ENCODE data around the gene PGPEP1. TPM values are rescaled to one million over a fixed set of nuclear protein-coding genes. Genes with fewer than 3 reads are reported as not detected.
"Not testable (repeated sequence)": the region's sequence is repeated elsewhere in the genome, so short reads cannot be mapped to it uniquely, and the experiment has no call there.

Gene PGPEP1
- total RNA-seq, 2 donors from 2014 or later, result 38.3 to 47.2 TPM

DNA sequence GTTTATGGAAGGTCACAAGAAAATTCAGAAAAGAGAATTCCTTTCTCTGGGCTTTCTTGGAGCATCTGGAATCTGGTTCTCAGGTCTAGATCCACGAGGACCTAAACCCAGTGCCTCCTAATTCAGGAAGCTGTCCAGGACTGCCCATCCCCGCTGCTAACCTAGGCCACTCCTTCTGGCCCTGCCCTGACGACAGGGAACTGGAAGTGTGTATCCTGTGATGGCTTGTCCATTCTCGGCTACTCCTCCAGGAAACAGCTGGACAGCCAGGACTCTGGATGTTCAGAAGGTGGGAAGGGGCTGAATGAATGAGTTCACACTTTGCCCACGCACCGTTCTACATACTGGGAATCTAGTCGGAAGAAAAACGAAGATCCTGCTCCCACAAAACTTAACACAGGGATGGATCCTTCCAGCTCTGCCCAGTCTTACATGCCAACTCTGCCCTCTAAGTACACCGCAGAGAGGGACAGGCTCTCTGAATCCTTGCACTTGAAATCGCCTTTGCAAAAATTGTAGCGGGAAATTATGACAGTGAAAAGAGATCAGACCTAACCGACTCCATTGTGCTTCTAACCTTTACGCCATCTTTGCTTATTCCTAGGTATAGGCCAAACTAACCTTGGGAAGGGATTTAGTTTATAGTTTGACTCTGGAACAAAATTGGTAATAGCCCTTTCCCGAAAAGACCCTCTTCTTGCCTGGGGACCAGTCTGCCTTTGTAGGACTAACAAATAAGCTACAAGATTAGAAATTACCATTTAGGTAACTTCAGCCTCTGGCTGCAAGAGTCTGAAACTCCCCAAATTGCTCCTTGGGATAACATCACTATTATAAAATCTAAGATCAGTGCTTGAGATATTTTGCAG is 19.3 kb upstream of the PGPEP1 start:
- Mint-ChIP-seq H3K27ac (peak overlapping the region; percentile 94 to 95), H3K9me3 (no peaks in the 10 kb centered on the region), H3K36me3 (peaks cover 32 to 35% of the 10 kb centered on the region in 2 donors)
- DNase-seq (ENCODE audit: low spot score in 2 of 2), result no peak
- no peak for ATAC-seq

DNA sequence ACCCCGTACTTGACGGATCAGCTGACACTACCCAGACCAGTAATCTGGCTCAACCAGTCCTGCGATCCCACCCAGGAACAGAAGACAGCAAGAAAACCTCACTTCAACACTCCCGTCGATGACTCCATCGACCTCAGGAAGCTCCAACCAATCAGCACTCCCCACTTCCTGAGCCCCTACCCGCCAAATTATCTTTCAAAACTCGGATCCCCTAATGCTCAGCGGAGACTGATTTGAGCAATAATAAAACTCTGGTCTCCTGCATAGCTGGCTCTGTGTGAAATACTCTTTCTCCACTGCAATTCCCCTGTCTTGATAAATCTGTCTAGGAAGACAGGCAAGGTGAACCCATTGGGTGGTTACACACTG is 18.7 kb upstream of the PGPEP1 start:
- Mint-ChIP-seq H3K9me3 (no peaks in the 10 kb centered on the region), H3K27ac (peak overlapping the region; percentile 94 to 95), H3K36me3 (peaks cover 32 to 35% of the 10 kb centered on the region in 2 donors)
- DNase-seq (ENCODE audit: low spot score in 2 of 2) (no peak), ATAC-seq (no peak)

DNA sequence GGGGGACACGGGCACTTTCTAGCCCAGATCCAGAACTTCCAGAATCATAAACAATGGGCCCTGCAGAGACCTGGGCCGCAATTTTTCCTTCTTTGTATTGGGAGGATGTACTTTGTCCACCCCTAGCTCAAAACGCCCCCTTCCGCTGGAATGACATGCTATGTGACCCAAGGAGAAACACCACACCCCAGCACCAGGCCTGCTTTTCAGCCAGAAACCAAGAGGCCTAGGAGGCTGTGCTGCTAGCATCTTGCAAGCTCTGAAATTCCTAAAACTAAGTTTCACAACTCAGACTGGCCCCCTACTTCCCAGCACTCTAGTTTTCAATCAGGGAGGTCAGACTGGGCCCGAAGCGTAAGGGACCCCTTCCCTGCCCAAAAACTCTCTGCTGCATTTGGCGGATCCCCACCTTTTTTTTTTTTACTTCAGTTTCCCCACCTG is 18.1 kb upstream of the PGPEP1 start:
- peaks cover 32 to 35% of the 10 kb centered on the region in 2 donors for H3K36me3 Mint-ChIP-seq
- ATAC-seq (peak in 1 of 2 donors; percentile 17), DNase-seq (ENCODE audit: low spot score in 2 of 2) (peak in 1 of 2 donors; percentile 50)
- peak overlapping the region; percentile 94 to 95 for H3K27ac Mint-ChIP-seq
- no peaks in the 10 kb centered on the region for H3K9me3 Mint-ChIP-seq

DNA sequence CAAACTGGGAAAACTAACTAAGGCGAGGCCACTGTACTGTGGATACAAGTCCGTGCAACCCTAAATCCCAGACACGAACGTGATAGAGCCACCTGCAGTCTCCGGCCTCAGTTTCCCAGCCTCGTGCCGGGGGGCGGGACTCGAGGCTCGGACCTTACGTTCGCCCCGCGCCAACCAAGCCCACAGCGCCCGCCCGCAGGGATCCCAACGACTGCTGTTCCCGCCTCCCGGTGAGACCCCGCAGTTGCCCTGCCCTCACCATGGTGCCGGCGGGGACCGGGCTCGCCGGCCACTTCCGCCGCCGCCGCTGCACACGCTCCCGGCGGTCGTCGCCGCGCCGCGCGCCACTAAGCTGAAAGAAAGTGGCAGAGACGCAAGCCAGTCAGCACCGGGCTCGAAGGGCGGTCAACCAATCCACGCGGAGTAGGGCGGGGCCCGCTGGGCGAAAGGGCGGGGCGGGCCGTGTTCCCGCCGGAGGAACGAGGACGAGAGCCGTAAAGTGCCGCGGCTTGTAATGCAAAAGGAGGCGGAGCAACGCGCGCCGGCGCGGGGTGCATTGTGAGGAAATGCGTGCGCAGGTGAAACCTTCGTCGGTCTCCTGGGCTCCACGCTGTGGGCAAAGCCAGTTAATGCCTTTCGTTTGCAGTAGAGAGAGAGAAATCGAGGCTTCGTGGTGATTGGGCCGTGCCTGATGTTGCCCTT is 17.5 kb upstream of the PGPEP1 start, which contains the start of gene LSM4:
Gene LSM4, minus strand, starts transcription at position 318 of the 702 bp plus-strand sequence. Its CDS starts 56 bp downstream, at position 262.
- Mint-ChIP-seq H3K9me3 (no peaks in the 10 kb centered on the region), H3K36me3 (peaks cover 32 to 35% of the 10 kb centered on the region in 2 donors), H3K27ac (peak within 1 kb of the TSS; percentile 94 to 95)
- DNase-seq (ENCODE audit: low spot score in 2 of 2), result peak; percentile 99
- ATAC-seq, result peak; percentile 92 to 97

DNA sequence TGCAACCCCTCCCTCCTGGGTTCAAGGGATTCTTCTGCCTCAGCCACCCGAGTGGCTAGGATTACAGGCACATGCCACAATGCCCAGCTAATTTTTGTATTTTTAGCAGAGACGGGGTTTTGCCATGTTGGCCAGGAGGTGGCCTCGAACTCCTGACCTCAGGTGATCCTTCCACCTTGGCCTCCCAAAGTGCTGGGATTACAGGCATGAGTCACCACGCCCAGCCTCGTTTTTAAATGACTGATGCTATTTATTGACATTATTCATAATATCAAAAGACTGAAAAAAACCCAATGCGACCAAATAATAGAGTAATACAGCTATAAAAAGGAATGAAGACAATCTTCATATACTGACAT is 16.0 kb upstream of the PGPEP1 start:
- DNase-seq (ENCODE audit: low spot score in 2 of 2); H3K9me3 Mint-ChIP-seq; ATAC-seq: not testable (repeated sequence)
- Mint-ChIP-seq H3K36me3 (peaks cover 29 to 31% of the 10 kb centered on the region in 2 donors), H3K27ac (peak overlapping the region; percentile 94 to 95)

DNA sequence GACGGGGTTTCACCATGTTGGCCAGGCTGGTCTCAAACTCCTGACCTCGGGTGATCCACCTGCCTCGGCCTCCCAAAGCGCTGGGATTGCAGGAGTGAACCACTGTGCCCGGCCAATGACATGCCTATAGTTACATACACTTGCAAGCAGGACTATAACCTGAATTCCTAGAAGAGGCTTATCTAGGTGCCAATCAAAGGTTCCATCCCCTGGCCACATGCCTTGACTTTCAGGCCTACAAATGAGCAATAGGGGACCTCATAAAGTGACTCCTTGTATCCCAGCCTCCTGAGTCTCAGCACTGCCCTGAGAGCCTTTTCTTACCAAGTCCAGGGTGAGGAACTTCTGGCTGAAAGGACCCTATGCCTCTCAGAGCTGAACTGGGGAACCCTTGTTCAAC is 13.6 kb upstream of the PGPEP1 start:
- no peak overlapping the region for H3K27ac Mint-ChIP-seq
- no peak for ATAC-seq
- H3K36me3 Mint-ChIP-seq, result peaks cover 9 to 10% of the 10 kb centered on the region in 2 donors
- H3K9me3 Mint-ChIP-seq, result no peaks in the 10 kb centered on the region
- DNase-seq (ENCODE audit: low spot score in 2 of 2), result no peak

DNA sequence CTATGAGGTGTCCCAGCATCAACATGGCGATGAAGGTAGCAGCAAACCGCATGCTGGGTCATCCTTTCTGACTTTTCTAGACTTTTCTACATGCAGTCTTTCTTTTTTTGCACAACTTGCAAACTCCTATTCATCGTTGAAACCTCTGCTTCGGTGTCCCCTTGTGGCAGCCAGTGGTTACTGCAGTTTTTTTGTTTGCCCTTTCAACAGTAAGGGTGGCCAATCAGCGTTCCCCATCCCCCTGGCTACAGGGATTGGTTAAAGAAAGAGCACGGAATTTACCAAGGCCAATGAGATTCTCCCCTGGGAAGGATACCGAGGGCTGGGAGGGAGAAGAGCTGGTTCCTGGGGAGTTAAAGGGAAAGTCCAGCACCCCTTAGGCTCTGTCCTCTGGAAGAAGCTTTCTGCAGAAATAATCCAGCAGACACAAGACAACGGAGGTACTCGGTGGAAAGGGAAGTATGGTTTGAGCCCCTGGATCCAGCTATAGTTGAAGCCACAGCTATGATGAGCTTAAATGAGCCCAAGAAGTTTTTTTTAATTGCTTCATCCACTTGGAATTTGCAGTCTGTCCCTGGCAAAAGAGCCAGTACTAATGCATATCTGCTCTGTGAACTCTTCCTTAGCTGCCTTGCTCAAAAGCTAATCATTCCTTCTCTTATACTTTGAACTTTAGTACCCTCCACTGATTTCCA is 11.9 kb upstream of the PGPEP1 start:
- Mint-ChIP-seq H3K27ac (peak overlapping the region in 1 of 2 donors; percentile 22), H3K9me3 (no peaks in the 10 kb centered on the region), H3K36me3 (no peaks in the 10 kb centered on the region)
- ATAC-seq (peak; percentile 100), DNase-seq (ENCODE audit: low spot score in 2 of 2) (peak; percentile 83 to 88)

DNA sequence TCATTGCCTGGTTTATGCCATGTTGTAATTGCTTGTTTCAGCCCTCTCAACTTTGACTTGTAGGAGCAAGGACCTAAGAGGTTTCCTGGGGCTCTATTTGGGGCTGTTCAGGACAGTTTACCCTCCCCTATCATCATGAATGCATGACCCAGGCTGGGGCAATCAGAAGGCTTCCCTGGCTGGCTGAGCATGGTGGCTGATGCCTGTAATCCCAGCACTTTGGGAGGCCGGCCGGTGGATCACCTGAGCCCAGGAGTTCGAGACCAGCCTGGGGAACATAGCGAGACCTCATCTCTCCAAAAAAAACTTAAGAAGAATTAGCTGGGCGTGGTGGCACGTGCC is 11.4 kb upstream of the PGPEP1 start:
- Mint-ChIP-seq H3K27ac (no peak overlapping the region), H3K9me3 (no peaks in the 10 kb centered on the region), H3K36me3 (no peaks in the 10 kb centered on the region)
- ATAC-seq, result no peak
- no peak for DNase-seq (ENCODE audit: low spot score in 2 of 2)

DNA sequence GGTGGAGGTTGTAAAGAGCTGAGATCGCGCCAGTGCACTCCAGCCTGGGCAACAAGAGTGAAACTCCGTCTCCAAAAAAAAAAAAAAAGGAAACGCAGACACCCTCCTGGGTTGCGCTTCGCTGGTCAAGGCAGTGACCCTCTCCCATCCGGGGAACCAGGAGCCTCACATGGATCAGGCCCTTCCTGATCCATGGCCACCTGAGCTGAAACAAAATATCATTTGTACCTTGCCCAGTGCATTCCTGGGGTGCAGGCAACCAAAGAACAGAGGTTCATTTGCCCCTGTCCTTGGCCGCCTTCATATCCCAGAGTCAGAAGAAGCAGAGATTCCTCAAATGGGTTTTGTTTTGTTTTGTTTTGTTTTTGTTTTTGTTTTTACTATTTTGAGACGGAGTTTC is 9.5 kb upstream of the PGPEP1 start:
- no peak for DNase-seq (ENCODE audit: low spot score in 2 of 2)
- no peak for ATAC-seq
- no peaks in the 10 kb centered on the region for H3K36me3 Mint-ChIP-seq
- no peaks in the 10 kb centered on the region for H3K9me3 Mint-ChIP-seq
- no peak overlapping the region for H3K27ac Mint-ChIP-seq

DNA sequence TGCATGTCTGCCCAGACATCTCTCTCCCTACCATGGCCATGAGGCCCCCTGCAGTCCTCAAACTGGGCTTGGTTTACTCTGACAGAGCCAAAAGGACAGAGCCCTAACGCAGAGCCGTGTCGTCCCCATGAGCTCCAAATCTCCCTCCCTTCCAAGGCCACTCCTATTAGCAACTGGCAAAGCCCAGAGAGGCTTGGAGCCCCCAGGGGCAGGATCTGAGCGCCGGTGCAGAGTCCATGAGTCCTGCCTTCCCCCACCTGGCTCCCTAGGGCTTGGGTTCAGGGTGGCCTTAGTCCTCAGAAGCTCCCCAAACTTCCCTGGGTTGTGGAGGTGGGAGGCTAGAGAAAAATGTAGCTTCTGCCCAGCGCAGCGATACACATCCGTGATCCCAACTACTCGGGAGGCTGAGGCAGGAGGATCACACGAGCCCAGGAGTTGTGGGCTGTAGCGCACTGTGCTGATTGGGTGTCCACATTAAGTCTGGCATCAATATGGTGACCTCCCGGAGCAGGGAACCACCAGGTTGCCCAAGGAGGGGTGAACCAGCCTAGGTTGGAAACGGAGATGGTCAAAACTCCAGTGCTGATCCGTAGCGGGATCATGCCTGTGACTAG is 7.4 kb upstream of the PGPEP1 start:
- ATAC-seq, result no peak
- Mint-ChIP-seq H3K9me3 (no peaks in the 10 kb centered on the region), H3K36me3 (no peaks in the 10 kb centered on the region), H3K27ac (no peak overlapping the region)
- DNase-seq (ENCODE audit: low spot score in 2 of 2), result no peak

DNA sequence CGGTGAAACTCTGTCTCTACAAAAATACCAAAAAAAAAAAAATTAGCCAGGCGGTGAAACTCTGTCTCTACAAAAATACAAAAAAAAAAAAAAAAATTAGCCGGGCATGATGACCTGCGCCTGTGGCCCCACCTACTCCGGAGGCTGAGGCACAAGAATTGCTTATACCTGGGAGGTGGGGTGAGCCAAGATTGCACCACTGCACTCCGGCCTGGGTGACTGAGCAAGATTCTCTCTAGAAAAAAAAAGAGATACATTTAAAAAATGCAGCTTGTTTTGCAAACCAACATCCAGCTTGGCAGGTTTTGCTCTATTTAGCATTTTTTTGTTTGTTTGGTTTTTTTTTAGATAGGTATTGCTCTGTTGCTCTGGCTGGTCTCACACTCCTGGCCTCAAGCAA is 6.7 kb upstream of the PGPEP1 start:
- DNase-seq (ENCODE audit: low spot score in 2 of 2) (no peak), ATAC-seq (no peak)
- H3K9me3 Mint-ChIP-seq, result no peaks in the 10 kb centered on the region
- H3K27ac Mint-ChIP-seq, result no peak overlapping the region
- H3K36me3 Mint-ChIP-seq, result no peaks in the 10 kb centered on the region

DNA sequence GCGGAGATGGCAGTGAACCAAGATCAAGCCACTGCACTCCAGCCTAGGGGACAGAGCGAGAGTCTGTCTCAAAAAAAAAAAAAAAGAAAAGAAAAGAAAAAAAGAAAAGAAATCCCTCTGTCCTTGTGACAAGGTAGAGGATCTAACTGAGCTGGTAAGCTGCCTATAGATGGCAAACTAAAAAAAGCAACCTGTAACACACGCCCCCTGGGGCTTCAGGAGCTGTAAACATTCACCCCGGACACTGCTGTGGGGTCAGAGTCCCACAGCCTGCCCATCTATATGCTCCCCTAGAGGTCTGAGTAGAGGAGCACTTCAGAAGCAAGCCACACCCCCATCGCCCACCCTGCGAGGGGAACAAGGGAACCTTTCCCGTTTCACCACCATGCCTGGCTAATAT is 4.3 kb upstream of the PGPEP1 start:
- Mint-ChIP-seq H3K36me3 (peaks cover 0 to 1% of the 10 kb centered on the region in 2 donors), H3K9me3 (no peaks in the 10 kb centered on the region), H3K27ac (no peak overlapping the region)
- DNase-seq (ENCODE audit: low spot score in 2 of 2) (no peak), ATAC-seq (no peak)

DNA sequence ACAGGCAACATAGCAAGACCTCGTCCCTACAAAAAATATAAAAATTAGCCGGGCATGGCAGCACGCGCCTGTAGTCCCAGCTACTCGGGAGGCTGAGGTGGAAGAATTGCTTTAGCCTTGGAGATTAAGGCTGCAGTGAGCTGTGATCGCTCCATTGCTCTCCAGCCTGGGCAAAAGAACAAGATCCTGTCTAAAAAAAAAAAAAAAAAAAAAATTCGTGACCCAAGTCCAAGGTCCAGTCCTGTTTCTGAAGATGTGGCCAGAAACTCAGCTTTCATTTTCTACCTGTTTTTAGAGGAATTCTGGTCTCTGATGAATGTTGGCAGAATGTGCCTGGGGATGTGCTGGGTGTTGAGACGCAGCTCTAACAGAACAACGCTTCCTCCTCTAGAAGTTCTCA is 1.9 kb upstream of the PGPEP1 start:
- DNase-seq (ENCODE audit: low spot score in 2 of 2) (no peak), ATAC-seq (no peak)
- H3K27ac Mint-ChIP-seq, result no peak overlapping the region
- H3K9me3 Mint-ChIP-seq, result no peaks in the 10 kb centered on the region
- peaks cover 0 to 5% of the 10 kb centered on the region in 2 donors for H3K36me3 Mint-ChIP-seq

DNA sequence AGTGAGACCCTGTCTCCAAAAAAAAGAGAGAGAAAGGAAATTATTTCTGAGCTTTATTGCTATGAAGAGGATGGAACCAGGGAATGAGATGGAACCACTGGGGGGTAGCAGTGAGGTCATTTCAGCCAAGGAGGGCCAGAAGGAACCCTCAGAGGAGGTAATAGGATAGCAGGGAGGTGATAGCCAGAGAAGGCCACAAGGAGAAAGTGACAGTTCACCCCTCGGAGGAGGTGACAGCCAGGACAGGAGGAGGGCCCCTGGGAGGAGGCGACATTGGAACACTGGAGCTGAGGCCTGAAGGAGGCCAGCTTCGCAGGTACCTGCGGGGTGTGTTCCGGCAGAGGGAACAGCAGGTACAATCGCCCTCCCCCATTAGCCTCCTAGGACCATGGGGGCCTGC is 675 bp upstream of the PGPEP1 start:
- DNase-seq (ENCODE audit: low spot score in 2 of 2), result no peak
- peaks cover 0 to 5% of the 10 kb centered on the region in 2 donors for H3K36me3 Mint-ChIP-seq
- no peaks in the 10 kb centered on the region for H3K9me3 Mint-ChIP-seq
- peak; percentile 8 to 32 for ATAC-seq
- H3K27ac Mint-ChIP-seq, result peak overlapping the region in 1 of 2 donors; percentile 41

DNA sequence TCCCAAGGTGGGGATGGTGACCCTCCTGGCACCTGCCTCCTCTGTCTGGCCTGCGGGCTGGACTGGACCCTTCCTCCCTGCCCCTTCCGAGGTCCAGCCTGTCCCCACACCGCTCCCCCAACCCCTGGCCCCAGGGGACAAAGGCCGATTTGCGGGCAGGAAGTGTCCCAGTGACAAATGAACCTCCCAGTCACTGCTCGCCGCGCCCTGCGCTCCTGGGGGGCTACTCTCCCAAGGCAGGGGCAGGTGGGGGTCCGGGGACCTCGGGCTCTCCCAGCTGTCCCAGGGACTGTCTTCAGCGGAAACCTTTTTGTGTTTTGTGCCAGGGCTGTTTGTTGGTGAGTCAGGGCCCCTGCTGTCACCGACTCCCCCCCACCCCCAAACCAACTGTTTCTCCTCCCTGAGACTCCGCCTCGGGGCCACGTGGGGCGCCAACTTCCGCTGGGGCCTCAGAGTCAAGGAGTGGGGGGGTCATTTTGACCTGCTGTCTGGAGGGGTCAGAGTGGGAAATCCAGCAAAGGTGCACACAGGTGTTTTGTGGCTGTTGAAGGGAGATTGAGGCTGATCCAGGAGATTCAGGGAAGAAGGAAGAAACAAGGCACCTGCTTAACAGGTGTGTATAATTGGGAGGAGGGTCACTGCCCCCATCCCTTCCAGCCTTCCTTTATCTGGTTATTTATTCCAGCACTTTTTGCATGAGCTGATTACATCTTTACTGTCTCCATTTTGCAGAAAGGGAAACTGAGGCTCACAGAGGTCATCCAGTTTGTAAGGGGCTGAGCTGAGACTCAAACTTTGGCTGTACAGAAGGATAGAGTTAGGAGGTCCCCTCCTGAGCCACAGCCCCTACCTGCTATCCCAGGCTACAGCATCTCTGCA is 831 bp downstream of the PGPEP1 start:
- Mint-ChIP-seq H3K9me3 (no peaks in the 10 kb centered on the region), H3K27ac (peak overlapping the region; percentile 41 to 81)
- peak in 1 of 2 donors; percentile 69 for DNase-seq (ENCODE audit: low spot score in 2 of 2)

More for the DNA sequence above, 831 bp downstream of the PGPEP1 start:
- ATAC-seq, result peak; percentile 80 to 86
- peaks cover 0 to 5% of the 10 kb centered on the region in 2 donors for H3K36me3 Mint-ChIP-seq
